ENCODE measurements around the gene PSMA8.
"Not testable (repeated sequence)": the region's sequence is repeated elsewhere in the genome, so short reads cannot be mapped to it uniquely, and the experiment has no call there.

PSMA8 gene

GRCh38 chr18:26196605-26197004 lies 62.9 kb downstream of the PSMA8 start:
- DNase-seq, result no peak
- in situ Hi-C loops (cut with HindIII; ENCODE audit: low pct_ligation_motif_present, low sequenced_read_pairs), result no loop called here
- H3K4me3 ChIP-seq (ENCODE audit: low read depth, low read length), result no peak overlapping the region

GRCh38 chr18:26202001-26202400 lies 68.3 kb downstream of the PSMA8 start:
- H3K4me3 ChIP-seq (ENCODE audit: low read depth, low read length); H3K27me3 ChIP-seq (replicated peaks); H3K27ac ChIP-seq; H3K36me3 ChIP-seq (replicated peaks); DNase-seq; in situ Hi-C loops (cut with HindIII; ENCODE audit: low pct_ligation_motif_present, low sequenced_read_pairs): not testable (repeated sequence)

More at GRCh38 chr18:26196605-26197004, 62.9 kb downstream of the PSMA8 start:
- H3K27me3 ChIP-seq (replicated peaks), result no peaks in the 10 kb centered on the region
- no peaks in the 10 kb centered on the region for H3K36me3 ChIP-seq (replicated peaks)
- H3K27ac ChIP-seq, result no peak overlapping the region
- TF ChIP-seq CTCF (IDR thresholded peaks at IDR 0.05; ENCODE audit: low read depth, low read length, missing control alignments), result no peak

- in situ Hi-C loops (cut with HindIII; ENCODE audit: low pct_ligation_motif_present, low sequenced_read_pairs), result no loop called here
- TF ChIP-seq CTCF (IDR thresholded peaks at IDR 0.05; ENCODE audit: low read depth, low read length, missing control alignments), result no peak
- Histone ChIP-seq H3K27me3 (replicated peaks) (no peaks in the 10 kb centered on the region), H3K36me3 (replicated peaks) (no peaks in the 10 kb centered on the region), H3K27ac (no peak overlapping the region), H3K4me3 (ENCODE audit: low read depth, low read length) (no peak overlapping the region)
- no peak for DNase-seq
Measured at GRCh38 chr18:26205318-26205717, 71.6 kb downstream of the PSMA8 start.

DNA sequence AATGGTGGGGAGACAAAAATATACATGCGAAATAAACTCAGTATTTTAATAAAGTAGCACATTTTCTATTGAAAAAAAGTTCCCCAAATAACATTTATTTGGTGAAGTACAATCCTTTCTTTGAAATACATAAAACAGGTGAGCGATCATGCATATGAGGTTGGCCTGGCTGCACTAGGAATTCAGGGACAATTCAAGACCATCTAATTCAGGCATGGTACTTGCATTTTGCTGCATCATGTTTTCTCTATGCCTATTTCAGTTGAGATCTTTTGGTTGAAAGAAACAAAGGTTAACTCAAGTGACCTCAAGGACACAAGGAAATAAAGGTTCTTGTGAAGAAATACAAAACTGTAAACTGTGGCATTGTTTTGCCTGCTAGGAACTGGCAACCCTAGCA lies 72.8 kb downstream of the PSMA8 start:
- Histone ChIP-seq H3K4me3 (ENCODE audit: low read depth, low read length) (no peak overlapping the region), H3K36me3 (replicated peaks) (no peaks in the 10 kb centered on the region), H3K27me3 (replicated peaks) (no peaks in the 10 kb centered on the region), H3K27ac (no peak overlapping the region)
- no peak for TF ChIP-seq CTCF (IDR thresholded peaks at IDR 0.05; ENCODE audit: low read depth, low read length, missing control alignments)
- in situ Hi-C loops (cut with HindIII; ENCODE audit: low pct_ligation_motif_present, low sequenced_read_pairs), result no loop called here
- no peak for DNase-seq

- in situ Hi-C loops (cut with HindIII; ENCODE audit: low pct_ligation_motif_present, low sequenced_read_pairs), result no loop called here
- H3K27ac ChIP-seq, result no peak overlapping the region
- DNase-seq, result no peak
- H3K36me3 ChIP-seq (replicated peaks), result no peaks in the 10 kb centered on the region
- no peak for TF ChIP-seq CTCF (IDR thresholded peaks at IDR 0.05; ENCODE audit: low read depth, low read length, missing control alignments)
- H3K4me3 ChIP-seq (ENCODE audit: low read depth, low read length), result no peak overlapping the region
- no peaks in the 10 kb centered on the region for H3K27me3 ChIP-seq (replicated peaks)
Measured at GRCh38 chr18:26207937-26208336, 74.3 kb downstream of the PSMA8 start.

- no peaks in the 10 kb centered on the region for H3K36me3 ChIP-seq (replicated peaks)
- no peaks in the 10 kb centered on the region for H3K27me3 ChIP-seq (replicated peaks)
- in situ Hi-C loops (cut with HindIII; ENCODE audit: low pct_ligation_motif_present, low sequenced_read_pairs), result no loop called here
- no peak overlapping the region for H3K27ac ChIP-seq
- DNase-seq, result no peak
- no peak for TF ChIP-seq CTCF (IDR thresholded peaks at IDR 0.05; ENCODE audit: low read depth, low read length, missing control alignments)
- H3K4me3 ChIP-seq (ENCODE audit: low read depth, low read length), result no peak overlapping the region
Measured at GRCh38 chr18:26208977-26209376, 75.3 kb downstream of the PSMA8 start.

Measured in brain microvascular endothelial cell (primary cell).